CD4-positive, CD25-positive, alpha-beta regulatory T cell (primary cell): ENCODE measurements around the gene HPCA. TPM values are rescaled to one million over a fixed set of nuclear protein-coding genes. Genes with fewer than 3 reads are reported as not detected.

Experiments used
- ATAC-seq, 2 donors: fragments of 150-1000 bp; cut with Tn5 transposase; one replicate each; pipeline ENCODE4 v1.10.0; 2021; ENCODE audit warnings: low read depth in 2 of 2, moderate number of reproducible peaks in 2 of 2, moderate library complexity in 1 of 2
- DNase-seq, 3 donors: peaks; one replicate each; pipeline versions ENCODE4 v3.0.0 to v3.0.0-alpha.2; 2012 to 2022; ENCODE audit warnings: mixed read lengths in 1 of 3
- H3K27ac ChIP-seq: one replicate; pipeline ENCODE4 v1.7.0; 2013; ENCODE audit warnings: mild to moderate bottlenecking, low read length; ENCODE audit not compliant: insufficient read depth, poor library complexity, severe bottlenecking
- H3K27me3 ChIP-seq: one replicate; pipeline ENCODE4 v1.7.0; 2013; ENCODE audit warnings: low read length; ENCODE audit not compliant: control insufficient read depth, insufficient read depth
- H3K36me3 ChIP-seq: one replicate; pipeline ENCODE4 v1.7.0; 2013; ENCODE audit warnings: mild to moderate bottlenecking, low read length, moderate library complexity; ENCODE audit not compliant: control insufficient read depth, insufficient read depth
- H3K4me1 ChIP-seq: 2 replicates; pipeline ENCODE4 v1.7.0; 2013; ENCODE audit warnings: mild to moderate bottlenecking, low read length; ENCODE audit not compliant: insufficient read depth, control insufficient read depth, poor library complexity, severe bottlenecking
- H3K4me3 ChIP-seq: one replicate; pipeline ENCODE4 v1.7.0; 2013; ENCODE audit warnings: low read depth, mild to moderate bottlenecking, low read length, moderate library complexity
- H3K9me3 ChIP-seq, 2 experiments: 1 replicate in 1 of 2; 2 replicates in 1 of 2; pipeline ENCODE4 v1.7.0; 2013; ENCODE audit warnings: low read length in 2 of 2, mild to moderate bottlenecking in 1 of 2, moderate library complexity in 1 of 2; ENCODE audit not compliant: control insufficient read depth in 2 of 2
- H3K27ac Mint-ChIP-seq, 3 donors: one replicate each; pipeline ENCODE4 v1.8.0; 2020 to 2022; ENCODE audit warnings: mild to moderate bottlenecking in 3 of 3, mixed read lengths in 3 of 3, moderate library complexity in 2 of 3
- H3K27me3 Mint-ChIP-seq: one replicate; pipeline ENCODE4 v1.8.0; 2022; ENCODE audit warnings: mild to moderate bottlenecking, mixed read lengths
- H3K36me3 Mint-ChIP-seq: one replicate; pipeline ENCODE4 v1.8.0; 2020; ENCODE audit warnings: mixed read lengths
- H3K4me1 Mint-ChIP-seq, 4 donors: one replicate each; pipeline ENCODE4 v1.8.0; 2020 to 2022; ENCODE audit warnings: mixed read lengths in 4 of 4, mild to moderate bottlenecking in 1 of 4
- H3K4me3 Mint-ChIP-seq, 4 donors: one replicate each; pipeline ENCODE4 v1.8.0; 2020 to 2022; ENCODE audit warnings: mild to moderate bottlenecking in 4 of 4, mixed read lengths in 4 of 4, moderate library complexity in 3 of 4
- H3K9me3 Mint-ChIP-seq, 7 donors: one replicate each; pipeline ENCODE4 v1.8.0; 2020 to 2022; ENCODE audit warnings: mixed read lengths in 7 of 7, mild to moderate bottlenecking in 3 of 7, moderate library complexity in 2 of 7
- polyA plus RNA-seq, 4 donors: library from polyadenylated mRNA; unstranded; fragments of 300-500 nt; fragmentation: Illumina TruSeq; gene quantifications; one replicate each; pipeline ENCODE4 v1.2.3, GENCODE V29; 2021
- total RNA-seq: library from RNA; stranded (reverse); gene quantifications from one replicate; pipeline ENCODE4 v1.2.3, GENCODE V29; 2022

Gene HPCA
- total and polyA plus RNA-seq, 5 donors from 2014 or later, result not detected

DNA sequence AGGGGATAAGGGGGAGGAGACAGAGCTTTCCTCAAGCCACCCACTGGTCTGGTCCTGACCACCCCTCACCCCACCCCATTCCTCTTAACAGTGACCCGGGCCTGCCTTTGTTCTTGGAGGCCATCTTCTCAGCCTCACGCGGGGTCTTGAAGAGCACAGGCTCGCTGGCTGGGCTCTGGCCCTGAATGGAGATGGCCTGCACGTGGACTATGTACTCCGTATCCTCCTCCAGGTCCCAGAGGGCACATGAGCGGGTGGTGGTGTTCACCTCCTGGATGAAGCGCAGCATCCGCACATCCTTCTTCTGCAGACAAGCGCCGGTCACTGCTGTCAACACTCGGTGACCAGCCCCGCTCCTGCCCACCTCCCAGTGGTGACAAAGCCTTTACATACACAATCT, 18.2 kb upstream of the HPCA start:
- Histone ChIP-seq H3K36me3 (peaks cover 3% of the 10 kb centered on the region), H3K27ac (no peak overlapping the region), H3K4me1 (peaks cover 14% of the 10 kb centered on the region), H3K9me3 (no peaks in the 10 kb centered on the region), H3K4me3 (no peak overlapping the region), H3K27me3 (peaks cover 8% of the 10 kb centered on the region)
- no peak overlapping the region for H3K4me3 Mint-ChIP-seq
- H3K36me3 Mint-ChIP-seq, result peaks cover 29% of the 10 kb centered on the region
- H3K4me1 Mint-ChIP-seq, result peaks cover 0 to 25% (median 3%) of the 10 kb centered on the region in 4 donors
- no peak for DNase-seq
- H3K27me3 Mint-ChIP-seq, result peaks cover 34% of the 10 kb centered on the region
- no peak overlapping the region for H3K27ac Mint-ChIP-seq
- H3K9me3 Mint-ChIP-seq, result peaks cover 0 to 2% (median 0%) of the 10 kb centered on the region in 7 donors
- no peak for ATAC-seq

DNA sequence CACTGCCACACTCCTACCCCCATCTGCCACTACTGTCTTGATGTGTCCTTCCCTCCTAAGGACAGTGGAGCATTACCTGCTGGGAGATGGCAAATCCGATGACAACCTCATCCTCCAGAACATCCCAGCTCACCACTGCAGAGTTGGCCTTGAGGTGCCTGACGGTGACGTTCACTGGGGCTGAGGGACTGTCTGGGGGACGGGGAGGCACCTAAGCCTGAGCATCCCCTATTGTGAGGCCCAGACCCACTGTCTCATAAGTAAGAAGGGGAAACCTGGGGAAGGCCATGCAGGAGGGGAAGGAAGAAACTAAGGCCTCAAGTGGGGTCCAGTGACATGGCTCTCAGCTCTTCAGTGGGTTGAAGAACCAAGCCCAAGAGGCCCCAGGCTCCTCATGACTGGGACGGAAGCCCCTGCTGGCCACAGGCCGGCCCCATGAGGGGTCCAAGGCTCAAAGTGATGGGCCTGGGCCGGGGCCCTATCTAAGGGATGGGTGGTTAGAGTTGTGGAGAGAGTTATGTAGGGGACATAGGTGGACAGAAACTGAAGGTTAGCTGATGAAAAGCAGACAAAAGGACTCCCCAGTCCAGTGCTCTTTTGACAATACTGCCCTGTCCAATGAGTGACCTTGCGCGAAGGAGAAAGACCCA, 17.4 kb upstream of the HPCA start:
- Histone ChIP-seq H3K4me3 (no peak overlapping the region), H3K27me3 (peaks cover 8% of the 10 kb centered on the region), H3K4me1 (peaks cover 14% of the 10 kb centered on the region), H3K9me3 (no peaks in the 10 kb centered on the region), H3K27ac (no peak overlapping the region), H3K36me3 (no peaks in the 10 kb centered on the region)
- Mint-ChIP-seq H3K27me3 (peaks cover 34% of the 10 kb centered on the region), H3K4me3 (peak overlapping the region in 1 of 4 donors; percentile 80), H3K27ac (no peak overlapping the region), H3K9me3 (peaks cover 0 to 2% (median 0%) of the 10 kb centered on the region in 7 donors), H3K36me3 (peaks cover 29% of the 10 kb centered on the region), H3K4me1 (peaks cover 0 to 25% (median 3%) of the 10 kb centered on the region in 4 donors)
- DNase-seq (no peak), ATAC-seq (no peak)

DNA sequence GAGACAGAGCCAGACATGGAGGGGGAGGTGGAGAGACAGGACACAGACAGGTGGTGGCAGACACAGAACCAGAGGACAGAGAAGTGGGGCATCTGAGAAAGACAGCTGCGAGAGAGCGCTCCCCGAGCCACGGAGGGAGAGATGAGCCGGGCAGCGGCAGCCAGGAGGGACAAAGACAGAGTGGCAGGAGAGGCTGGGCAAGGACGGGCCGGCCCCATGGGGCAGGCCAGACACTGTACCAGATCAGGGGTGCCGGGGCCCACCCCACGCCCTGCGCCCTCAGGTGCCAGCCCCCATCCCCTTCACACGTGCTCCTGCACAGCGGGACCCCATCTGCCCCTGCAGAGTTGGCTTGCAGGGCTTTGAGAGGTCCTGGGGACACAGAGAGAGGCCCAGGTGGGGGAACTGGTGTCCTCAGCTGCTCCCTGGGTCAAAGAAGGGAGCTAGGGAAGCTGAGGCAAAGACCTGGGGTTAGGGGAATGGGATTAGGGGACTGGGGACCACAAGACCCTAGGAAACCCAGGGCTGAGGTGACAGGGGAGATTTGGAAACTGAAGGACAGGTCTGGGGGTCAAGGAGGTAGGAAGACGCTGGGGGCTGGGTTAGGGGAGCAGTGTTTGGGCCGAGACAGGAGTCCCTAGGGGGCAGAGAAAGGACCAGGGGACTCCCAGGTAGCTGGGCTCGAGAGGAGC, 16.2 kb upstream of the HPCA start:
- no peaks in the 10 kb centered on the region for H3K36me3 ChIP-seq
- peaks cover 24% of the 10 kb centered on the region for H3K36me3 Mint-ChIP-seq
- peaks cover 43% of the 10 kb centered on the region for H3K27me3 Mint-ChIP-seq
- H3K27ac Mint-ChIP-seq, result no peak overlapping the region
- ATAC-seq (no peak), DNase-seq (no peak)
- no peak overlapping the region for H3K27ac ChIP-seq
- peaks cover 0 to 27% (median 3%) of the 10 kb centered on the region in 4 donors for H3K4me1 Mint-ChIP-seq
- peaks cover 14% of the 10 kb centered on the region for H3K4me1 ChIP-seq
- H3K4me3 Mint-ChIP-seq, result peak overlapping the region in 3 of 4 donors; percentile 23 to 80 (median 76)
- peaks cover 0 to 2% (median 0%) of the 10 kb centered on the region in 7 donors for H3K9me3 Mint-ChIP-seq
- peaks cover 14% of the 10 kb centered on the region for H3K27me3 ChIP-seq
- H3K9me3 ChIP-seq, result no peaks in the 10 kb centered on the region
- no peak overlapping the region for H3K4me3 ChIP-seq

DNA sequence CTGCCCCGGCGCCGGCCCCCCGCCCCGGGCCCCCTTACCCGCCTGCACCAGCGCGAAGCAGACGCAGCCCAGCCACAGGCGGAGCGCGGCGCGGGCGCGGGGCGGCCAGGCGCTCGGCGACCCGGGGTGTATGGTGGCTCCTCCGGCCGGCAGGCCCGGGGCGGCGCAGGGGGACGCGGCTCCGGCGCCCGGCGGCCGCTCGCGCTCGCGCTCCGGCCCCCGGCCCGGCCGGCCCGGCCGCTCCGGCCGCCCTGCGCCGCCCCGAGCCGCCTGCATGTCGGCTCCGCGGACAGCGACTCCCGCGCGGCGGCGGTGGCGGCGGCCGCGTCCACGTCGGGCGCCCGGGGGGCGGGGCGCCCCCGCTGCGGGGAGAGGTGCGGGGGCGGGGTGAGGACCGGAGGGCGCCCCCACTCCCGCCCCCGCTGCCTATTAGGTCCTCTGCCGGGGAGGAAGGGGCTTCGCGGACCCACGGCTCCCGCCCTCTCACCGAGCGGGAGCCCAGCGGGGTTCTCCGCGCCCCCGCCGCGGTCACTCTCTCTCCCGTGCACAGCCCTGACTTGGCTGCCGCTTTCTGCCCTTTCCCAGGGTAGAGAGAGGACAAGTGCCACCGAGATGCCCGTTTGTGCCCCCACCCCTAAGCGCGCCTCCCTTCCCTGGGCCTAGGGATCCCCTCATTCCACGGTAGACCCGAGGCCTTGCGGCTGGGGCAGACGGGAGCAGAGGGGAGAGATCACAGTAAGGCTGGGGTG, 15.5 kb upstream of the HPCA start, which contains the start of gene FNDC5:
Gene FNDC5 (minus strand): TSS at position 298 of the 749 bp plus-strand sequence.
- no peak within 1 kb of the TSS for H3K27ac Mint-ChIP-seq

DNA sequence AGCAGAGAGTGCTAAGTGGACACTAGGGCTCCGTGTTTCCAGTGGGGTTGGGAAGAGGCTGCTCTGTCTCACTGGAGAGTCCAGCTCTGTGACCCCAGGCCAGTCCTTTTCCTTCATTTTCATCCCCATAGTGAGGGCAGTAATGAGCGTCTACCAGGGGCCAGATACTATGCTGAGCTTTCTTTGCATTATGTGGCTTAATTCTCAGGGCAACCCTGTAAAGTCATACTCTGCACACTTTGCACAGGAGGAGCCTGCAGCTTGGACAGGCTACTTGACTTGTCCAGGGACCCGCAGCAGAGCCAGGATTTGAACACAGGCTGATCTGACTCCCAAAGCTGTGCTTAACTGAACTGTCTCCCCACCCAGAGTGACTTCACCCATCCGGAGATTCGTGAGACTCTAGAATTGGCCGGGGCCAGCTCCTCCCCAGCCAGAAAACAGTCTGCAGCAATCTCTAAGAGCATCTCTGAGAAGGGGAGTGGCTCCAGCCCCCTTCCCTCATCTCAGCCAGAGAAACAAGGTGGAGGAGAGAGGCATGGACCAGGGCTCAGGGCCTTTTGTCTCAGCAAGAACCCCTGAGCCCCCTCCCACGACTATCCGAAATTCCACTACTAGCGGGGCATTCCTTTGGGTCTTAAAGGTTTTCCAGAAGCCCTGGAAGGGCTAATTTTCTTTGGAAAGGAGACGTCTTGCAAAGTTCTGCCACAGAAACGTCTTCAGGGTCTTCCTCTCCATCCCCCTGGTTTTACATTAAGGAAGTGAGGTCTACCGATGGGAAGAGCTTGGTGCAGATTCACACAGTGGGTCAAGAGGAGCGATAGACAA, 14.7 kb upstream of the HPCA start:
- peak overlapping the region in 3 of 4 donors; percentile 53 to 70 (median 68) for H3K4me3 Mint-ChIP-seq
- peak in 1 of 3 donors; percentile 19 for DNase-seq
- no peak for ATAC-seq
- Histone ChIP-seq H3K9me3 (no peaks in the 10 kb centered on the region), H3K27me3 (peaks cover 17% of the 10 kb centered on the region), H3K4me1 (peaks cover 14% of the 10 kb centered on the region), H3K27ac (no peak overlapping the region), H3K36me3 (no peaks in the 10 kb centered on the region), H3K4me3 (no peak overlapping the region)
- no peak overlapping the region for H3K27ac Mint-ChIP-seq
- peaks cover 21% of the 10 kb centered on the region for H3K36me3 Mint-ChIP-seq
- H3K9me3 Mint-ChIP-seq, result peaks cover 0 to 2% (median 0%) of the 10 kb centered on the region in 7 donors
- H3K4me1 Mint-ChIP-seq, result peaks cover 0 to 30% (median 3%) of the 10 kb centered on the region in 4 donors
- H3K27me3 Mint-ChIP-seq, result peaks cover 54% of the 10 kb centered on the region

More for the DNA sequence above, 15.5 kb upstream of the HPCA start, which contains the start of gene FNDC5:
- Histone ChIP-seq H3K27ac (no peak within 1 kb of the TSS), H3K36me3 (no peaks in the 10 kb centered on the region), H3K9me3 (no peaks in the 10 kb centered on the region), H3K4me3 (no peak within 1 kb of the TSS), H3K27me3 (peaks cover 17% of the 10 kb centered on the region), H3K4me1 (peaks cover 14% of the 10 kb centered on the region)
- Mint-ChIP-seq H3K4me1 (peaks cover 0 to 27% (median 3%) of the 10 kb centered on the region in 4 donors), H3K4me3 (peak within 1 kb of the TSS in 3 of 4 donors; percentile 70 to 80 (median 76)), H3K36me3 (peaks cover 24% of the 10 kb centered on the region), H3K27me3 (peaks cover 46% of the 10 kb centered on the region), H3K9me3 (peaks cover 0 to 2% (median 0%) of the 10 kb centered on the region in 7 donors)
- ATAC-seq (no peak), DNase-seq (no peak)

DNA sequence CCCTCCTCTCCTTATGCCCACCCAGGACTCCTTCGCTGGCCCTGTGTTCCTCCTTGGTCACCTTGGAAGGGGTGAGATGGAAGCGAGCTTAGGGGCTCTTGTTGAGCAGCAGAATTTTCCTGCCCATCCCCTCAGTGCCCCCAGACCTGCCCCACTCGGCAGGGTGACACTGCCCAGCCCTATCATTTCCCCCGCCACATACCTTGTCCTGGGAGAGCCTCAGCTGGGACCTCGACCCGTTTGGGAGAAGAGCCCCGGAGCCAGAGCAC, 14.2 kb upstream of the HPCA start:
- peaks cover 0 to 2% (median 0%) of the 10 kb centered on the region in 7 donors for H3K9me3 Mint-ChIP-seq
- no peaks in the 10 kb centered on the region for H3K9me3 ChIP-seq
- no peak overlapping the region for H3K4me3 ChIP-seq
- peaks cover 14% of the 10 kb centered on the region for H3K4me1 ChIP-seq
- no peak overlapping the region for H3K27ac Mint-ChIP-seq
- H3K36me3 ChIP-seq, result no peaks in the 10 kb centered on the region
- no peak overlapping the region for H3K4me3 Mint-ChIP-seq
- DNase-seq (no peak), ATAC-seq (no peak)
- peaks cover 17% of the 10 kb centered on the region for H3K27me3 ChIP-seq
- peaks cover 18% of the 10 kb centered on the region for H3K36me3 Mint-ChIP-seq
- no peak overlapping the region for H3K27ac ChIP-seq
- peaks cover 54% of the 10 kb centered on the region for H3K27me3 Mint-ChIP-seq
- peaks cover 0 to 33% (median 3%) of the 10 kb centered on the region in 4 donors for H3K4me1 Mint-ChIP-seq

DNA sequence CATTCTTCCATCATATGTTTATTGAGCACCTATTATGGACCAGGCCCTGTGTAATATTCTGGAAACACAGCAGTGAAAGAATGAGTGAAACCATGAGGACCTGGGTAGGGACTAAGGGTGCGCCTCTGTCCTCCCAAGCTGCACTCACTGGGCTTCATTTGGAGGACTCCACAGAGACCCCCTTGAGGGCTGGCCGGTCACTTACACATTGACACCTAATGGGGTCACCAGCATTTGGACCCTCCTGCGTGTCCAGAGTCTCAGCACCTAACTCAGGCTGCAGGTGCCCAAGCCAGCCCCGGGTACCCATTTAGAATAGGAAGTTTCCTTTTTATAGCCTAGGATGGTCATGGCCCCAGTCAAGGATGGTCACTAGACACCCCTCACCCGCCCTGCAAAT, 12.8 kb upstream of the HPCA start:
- Mint-ChIP-seq H3K4me3 (no peak overlapping the region), H3K27ac (no peak overlapping the region), H3K4me1 (peaks cover 0 to 35% (median 3%) of the 10 kb centered on the region in 4 donors), H3K36me3 (peaks cover 9% of the 10 kb centered on the region), H3K27me3 (peaks cover 60% of the 10 kb centered on the region), H3K9me3 (peaks cover 0 to 2% (median 0%) of the 10 kb centered on the region in 7 donors)
- no peak overlapping the region for H3K27ac ChIP-seq
- peaks cover 14% of the 10 kb centered on the region for H3K4me1 ChIP-seq
- peaks cover 17% of the 10 kb centered on the region for H3K27me3 ChIP-seq
- no peaks in the 10 kb centered on the region for H3K9me3 ChIP-seq
- no peaks in the 10 kb centered on the region for H3K36me3 ChIP-seq
- ATAC-seq, result no peak
- DNase-seq, result no peak
- no peak overlapping the region for H3K4me3 ChIP-seq
